ENCODE data around the gene HOXA4.
A peak's percentile ranks its signal among the peaks of the same experiment; 100 is the strongest.

HOXA4 gene

DNA sequence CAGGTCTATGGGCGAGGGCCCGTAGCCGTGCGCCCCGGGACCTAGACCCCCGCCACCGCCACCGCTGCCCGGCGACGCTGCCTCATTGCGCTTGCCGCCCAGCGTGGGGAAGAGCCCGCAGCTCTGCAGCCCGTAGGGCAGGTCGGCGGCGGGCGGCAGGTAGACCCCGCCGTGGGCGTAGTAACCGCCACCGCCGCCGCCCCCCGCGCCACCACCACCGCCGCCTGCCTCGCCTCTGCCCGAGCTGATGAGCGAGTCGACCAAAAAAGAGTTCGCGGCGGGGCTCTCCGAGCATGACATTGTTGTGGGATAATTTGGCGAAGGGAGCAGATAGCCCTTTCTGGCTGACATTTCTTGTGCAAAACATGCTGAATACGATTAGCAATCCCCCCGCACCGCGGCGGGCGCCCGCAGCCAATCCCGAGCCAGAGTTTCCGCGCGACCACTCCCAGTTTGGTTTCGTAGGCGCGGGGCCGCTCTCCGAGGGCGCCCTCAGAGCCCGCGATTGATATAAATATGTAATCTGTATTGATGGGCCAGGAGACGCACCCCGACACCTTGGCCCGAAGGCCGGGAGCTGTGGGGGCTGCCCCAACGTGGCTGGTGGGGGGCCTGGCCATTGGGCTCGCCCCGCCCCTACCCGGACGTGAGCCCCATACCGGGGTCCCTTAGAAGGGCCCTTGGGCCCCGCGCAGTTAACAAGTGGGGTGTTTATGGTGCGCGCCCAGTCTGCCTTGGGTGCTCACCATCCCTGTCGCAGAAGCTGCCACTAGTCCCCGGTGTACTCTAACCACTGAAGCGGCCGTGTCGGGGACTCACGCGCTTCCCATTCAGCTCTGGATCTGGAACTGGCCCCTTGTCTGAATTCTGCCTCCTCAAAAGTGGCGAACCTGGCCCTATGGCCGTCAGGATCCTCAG, 43.7 kb upstream of the HOXA4 start, which contains the start of gene HOXA10:
TSS of gene HOXA10 (minus strand) at position 365 of the 918 bp plus-strand sequence. CDS start at position 351, 14 bp downstream.
- Histone ChIP-seq H4K20me1 (ENCODE audit: insufficient read depth, low read length, poor library complexity, severe bottlenecking) (peaks cover 78% of the 10 kb centered on the region), H2AFZ (ENCODE audit: low read length) (no peak within 1 kb of the TSS), H3K9me3 (ENCODE audit: insufficient read depth, low read depth, low read length) (no peaks in the 10 kb centered on the region), H3K4me1 (ENCODE audit: insufficient read depth, low read length, poor library complexity, severe bottlenecking) (peaks cover 28% of the 10 kb centered on the region), H3F3A (ENCODE audit: low read depth) (0 out of 2 replicates have a peak, but pooled peaks cover 3% of the 10 kb centered on the region), H3K9ac (ENCODE audit: low read depth, low read length, poor library complexity, severe bottlenecking) (peak within 1 kb of the TSS; percentile 99), H3K4me3 (ENCODE audit: low read length, poor library complexity, severe bottlenecking) (peak within 1 kb of the TSS; percentile 94), H3K9me2 (replicated peaks; ENCODE audit: low read depth, low read length) (no peaks in the 10 kb centered on the region), H3K4me2 (ENCODE audit: low read depth, low read length, poor library complexity, severe bottlenecking) (peak within 1 kb of the TSS; percentile 98), H3K27me3 (ENCODE audit: insufficient read depth, low read length, poor library complexity, severe bottlenecking) (peaks cover 52% of the 10 kb centered on the region), H3K79me2 (ENCODE audit: insufficient read depth, low read length) (peaks cover 100% of the 10 kb centered on the region), H3K36me3 (ENCODE audit: insufficient read depth, low read length) (peaks cover 24% of the 10 kb centered on the region)
- TF ChIP-seq, protein P1, sequence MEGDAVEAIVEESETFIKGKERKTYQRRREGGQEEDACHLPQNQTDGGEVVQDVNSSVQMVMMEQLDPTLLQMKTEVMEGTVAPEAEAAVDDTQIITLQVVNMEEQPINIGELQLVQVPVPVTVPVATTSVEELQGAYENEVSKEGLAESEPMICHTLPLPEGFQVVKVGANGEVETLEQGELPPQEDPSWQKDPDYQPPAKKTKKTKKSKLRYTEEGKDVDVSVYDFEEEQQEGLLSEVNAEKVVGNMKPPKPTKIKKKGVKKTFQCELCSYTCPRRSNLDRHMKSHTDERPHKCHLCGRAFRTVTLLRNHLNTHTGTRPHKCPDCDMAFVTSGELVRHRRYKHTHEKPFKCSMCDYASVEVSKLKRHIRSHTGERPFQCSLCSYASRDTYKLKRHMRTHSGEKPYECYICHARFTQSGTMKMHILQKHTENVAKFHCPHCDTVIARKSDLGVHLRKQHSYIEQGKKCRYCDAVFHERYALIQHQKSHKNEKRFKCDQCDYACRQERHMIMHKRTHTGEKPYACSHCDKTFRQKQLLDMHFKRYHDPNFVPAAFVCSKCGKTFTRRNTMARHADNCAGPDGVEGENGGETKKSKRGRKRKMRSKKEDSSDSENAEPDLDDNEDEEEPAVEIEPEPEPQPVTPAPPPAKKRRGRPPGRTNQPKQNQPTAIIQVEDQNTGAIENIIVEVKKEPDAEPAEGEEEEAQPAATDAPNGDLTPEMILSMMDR (conservative IDR thresholded peaks at IDR 0.05; ENCODE audit: low read length): no peak
- no peak for TF ChIP-seq EZH2phosphoT487 (IDR thresholded peaks at IDR 0.05; ENCODE audit: borderline replicate concordance)

DNA sequence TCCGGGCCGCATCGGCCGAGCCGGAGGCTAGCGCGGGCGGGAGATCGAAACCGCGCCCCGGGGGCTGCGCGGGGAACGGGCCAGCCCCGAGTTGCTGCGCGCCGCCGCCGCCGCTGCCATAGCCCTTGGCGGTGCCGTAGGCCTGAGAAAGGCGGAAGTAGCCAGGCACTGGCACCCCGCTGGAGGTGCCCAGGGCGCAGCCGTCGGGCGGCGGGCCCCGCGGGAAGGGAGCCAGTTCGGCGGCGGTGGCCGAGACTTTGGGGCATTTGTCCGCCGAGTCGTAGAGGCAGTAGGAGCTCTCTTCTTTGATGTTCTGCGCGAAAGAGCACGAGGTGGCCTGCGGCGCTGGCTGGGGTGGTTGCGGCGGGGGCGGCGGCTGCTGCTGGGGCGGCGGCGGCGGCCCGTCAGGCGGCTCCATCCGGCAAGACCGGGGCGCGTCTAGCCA, 43.0 kb upstream of the HOXA4 start:
- no peak overlapping the region for H2AFZ ChIP-seq (ENCODE audit: low read length)
- peak overlapping the region; percentile 94 for H3K4me3 ChIP-seq (ENCODE audit: low read length, poor library complexity, severe bottlenecking)
- no peaks in the 10 kb centered on the region for H3K9me3 ChIP-seq (ENCODE audit: insufficient read depth, low read depth, low read length)
- peaks cover 72% of the 10 kb centered on the region for H4K20me1 ChIP-seq (ENCODE audit: insufficient read depth, low read length, poor library complexity, severe bottlenecking)
- TF ChIP-seq, protein P1 (conservative IDR thresholded peaks at IDR 0.05; ENCODE audit: low read length): no peak
- TF ChIP-seq EZH2phosphoT487 (IDR thresholded peaks at IDR 0.05; ENCODE audit: borderline replicate concordance): no peak
- H3K4me2 ChIP-seq (ENCODE audit: low read depth, low read length, poor library complexity, severe bottlenecking): peak overlapping the region; percentile 98
- H3K4me1 ChIP-seq (ENCODE audit: insufficient read depth, low read length, poor library complexity, severe bottlenecking): peaks cover 22% of the 10 kb centered on the region
- H3K79me2 ChIP-seq (ENCODE audit: insufficient read depth, low read length): peaks cover 100% of the 10 kb centered on the region
- H3K9me2 ChIP-seq (replicated peaks; ENCODE audit: low read depth, low read length): no peaks in the 10 kb centered on the region
- H3K27me3 ChIP-seq (ENCODE audit: insufficient read depth, low read length, poor library complexity, severe bottlenecking): peaks cover 52% of the 10 kb centered on the region
- H3K9ac ChIP-seq (ENCODE audit: low read depth, low read length, poor library complexity, severe bottlenecking): peak overlapping the region; percentile 99
- 0 out of 2 replicates have a peak, but pooled peaks cover 5% of the 10 kb centered on the region for H3F3A ChIP-seq (ENCODE audit: low read depth)
- H3K36me3 ChIP-seq (ENCODE audit: insufficient read depth, low read length): peaks cover 31% of the 10 kb centered on the region

DNA sequence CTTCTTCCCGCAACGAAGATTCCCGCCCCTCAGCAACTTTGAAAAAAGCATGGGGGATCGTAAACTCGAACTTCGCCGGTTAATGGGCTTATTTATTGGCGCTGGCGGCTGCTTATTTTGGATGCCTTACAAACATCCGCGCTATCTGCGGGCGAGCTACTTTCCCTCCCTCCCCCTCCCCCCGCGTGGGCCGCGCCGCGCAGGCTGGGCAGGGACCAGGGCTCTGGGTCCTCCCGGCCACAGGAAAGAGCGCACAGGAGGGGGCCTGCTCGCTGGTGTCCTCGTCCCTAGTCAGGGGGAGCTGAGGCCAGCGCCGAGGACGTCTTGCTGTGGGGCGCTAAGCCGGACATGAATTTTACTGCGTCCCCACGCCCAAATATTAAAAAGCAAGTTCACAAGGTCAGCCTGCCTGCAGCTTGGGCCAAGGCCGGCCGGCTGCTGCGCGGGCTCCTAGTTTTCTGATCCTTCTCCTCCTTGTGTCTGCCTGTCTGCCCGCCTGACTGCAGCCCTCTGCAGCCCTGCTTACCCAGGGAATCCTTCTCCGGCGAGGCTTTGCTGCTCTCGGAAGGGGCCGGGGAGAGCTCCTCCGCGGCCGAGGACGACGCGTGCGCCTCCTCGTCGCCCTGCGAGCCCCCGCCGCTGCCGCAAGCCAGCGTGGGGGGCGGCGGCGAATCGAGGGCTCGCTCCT, 42.4 kb upstream of the HOXA4 start:
- Histone ChIP-seq H3K4me3 (ENCODE audit: low read length, poor library complexity, severe bottlenecking) (peak overlapping the region; percentile 94), H3K27me3 (ENCODE audit: insufficient read depth, low read length, poor library complexity, severe bottlenecking) (peaks cover 48% of the 10 kb centered on the region)

More for the DNA sequence above, 42.4 kb upstream of the HOXA4 start:
- H3F3A ChIP-seq (ENCODE audit: low read depth): 0 out of 2 replicates have a peak, but pooled peaks cover 6% of the 10 kb centered on the region
- H4K20me1 ChIP-seq (ENCODE audit: insufficient read depth, low read length, poor library complexity, severe bottlenecking): peaks cover 67% of the 10 kb centered on the region
- H3K4me2 ChIP-seq (ENCODE audit: low read depth, low read length, poor library complexity, severe bottlenecking): peak overlapping the region; percentile 98
- H3K4me1 ChIP-seq (ENCODE audit: insufficient read depth, low read length, poor library complexity, severe bottlenecking): peaks cover 21% of the 10 kb centered on the region
- peaks cover 100% of the 10 kb centered on the region for H3K79me2 ChIP-seq (ENCODE audit: insufficient read depth, low read length)
- no peaks in the 10 kb centered on the region for H3K9me3 ChIP-seq (ENCODE audit: insufficient read depth, low read depth, low read length)
- no peaks in the 10 kb centered on the region for H3K9me2 ChIP-seq (replicated peaks; ENCODE audit: low read depth, low read length)
- H2AFZ ChIP-seq (ENCODE audit: low read length): no peak overlapping the region
- H3K36me3 ChIP-seq (ENCODE audit: insufficient read depth, low read length): peaks cover 35% of the 10 kb centered on the region
- H3K9ac ChIP-seq (ENCODE audit: low read depth, low read length, poor library complexity, severe bottlenecking): peak overlapping the region; percentile 99
- TF ChIP-seq, protein P1 (conservative IDR thresholded peaks at IDR 0.05; ENCODE audit: low read length): no peak
- no peak for TF ChIP-seq EZH2phosphoT487 (IDR thresholded peaks at IDR 0.05; ENCODE audit: borderline replicate concordance)

All from Loucy (cell line).